A549 treated with GW870086 at 1 μM for 4 hours (cell line): Measurements from ENCODE around the gene LYRM2. TPM values are rescaled to one million over a fixed set of nuclear protein-coding genes. Genes with fewer than 3 reads are reported as not detected.

Experiments used
- total RNA-seq: library from RNA; stranded (reverse); fragments of 200-300 nt; extraction: Qiagen RNA extraction; gene quantifications from 5 replicates; pipeline ENCODE4 v1.2.3, GENCODE V29; 2022; ENCODE audit warnings: low read depth

LYRM2 gene
- total RNA-seq = 30.7 to 39.5 TPM (median 32.7 TPM) in 5 replicates

DNA sequence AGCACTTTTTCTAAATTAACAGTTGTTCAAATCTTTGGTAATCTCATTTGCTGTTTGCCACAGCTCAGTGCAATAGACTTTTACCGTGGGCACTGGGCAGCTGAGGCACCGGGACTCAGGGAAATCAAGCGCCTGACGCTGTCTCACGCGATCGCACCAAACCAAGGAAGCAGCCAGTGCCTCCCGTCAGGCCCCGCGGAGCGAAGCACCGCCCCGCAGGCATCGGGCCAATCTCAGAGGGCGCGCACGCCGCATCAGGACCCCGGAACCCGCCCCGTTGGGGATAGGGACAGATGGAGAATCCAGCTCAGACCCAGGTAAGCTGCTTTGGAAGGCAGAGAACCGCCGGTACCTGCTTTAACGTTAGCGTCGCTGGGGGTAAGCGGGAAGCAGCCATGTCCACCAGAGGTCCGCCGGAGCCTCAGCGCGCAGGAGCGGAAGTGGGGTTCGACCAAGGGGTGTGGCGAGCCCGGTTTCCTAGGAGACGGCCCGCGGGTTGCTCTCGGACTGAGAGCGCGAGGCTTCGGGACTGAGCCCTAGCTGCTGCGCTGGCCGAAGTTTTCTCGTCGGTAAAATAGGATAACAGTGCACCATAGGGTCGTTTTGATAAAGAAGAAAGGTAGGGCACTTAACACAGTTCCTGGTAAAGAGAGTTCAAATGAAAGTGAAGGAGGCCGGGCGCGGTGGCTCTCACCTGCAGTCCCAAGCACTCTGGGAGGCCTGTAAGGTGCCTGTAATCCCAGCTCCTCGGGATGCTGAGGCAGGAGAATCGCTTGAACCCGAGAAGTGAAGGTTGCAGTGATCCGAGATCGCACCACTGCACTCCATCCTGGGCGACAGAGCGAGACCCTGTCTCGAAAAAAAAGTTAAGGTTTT lies at the start of gene LYRM2:
Gene LYRM2, minus strand, starts transcription at position 428 of the 876 bp plus-strand sequence. Its CDS starts 31 bp downstream, at position 397.

Other genes with a start within 250 kb of the LYRM2 start
- gene RRAGD, start 226.5 kb downstream of the LYRM2 start, total RNA-seq = 3.7 to 5.2 TPM (median 4.4 TPM) in 5 replicates
- gene ANKRD6, start 205.6 kb downstream of the LYRM2 start, total RNA-seq = 1.1 to 2.2 TPM (median 2.1 TPM) in 5 replicates
- 9.7 to 14.1 TPM (median 13.4 TPM) in 5 replicates for gene MDN1, start 181.0 kb upstream of the LYRM2 start, total RNA-seq
- gene CASP8AP2, start 191.1 kb upstream of the LYRM2 start, total RNA-seq = 3.5 to 6.7 TPM (median 6.4 TPM) in 5 replicates